ENCODE data around the gene ACTN2.
A peak's percentile ranks its signal among the peaks of the same experiment; 100 is the strongest.
"Not testable (repeated sequence)": the region's sequence is repeated elsewhere in the genome, so short reads cannot be mapped to it uniquely, and the experiment has no call there.

The ACTN2 gene

GRCh38 chr1:236685917-236686814 lies at the start of gene ACTN2:
ACTN2 (plus strand) TSS chr1:236686499; CDS start chr1:236686674, 175 bp downstream.
- DNase-seq: peak in 1 of 2 experiments; percentile 71

GRCh38 chr1:236638945-236639344 lies 47.4 kb upstream of the ACTN2 start:
- DNase-seq: no peak

- DNase-seq: no peak
Measured at GRCh38 chr1:236639686-236640085, 46.6 kb upstream of the ACTN2 start.

GRCh38 chr1:236642763-236643162 lies 43.5 kb upstream of the ACTN2 start:
- DNase-seq: no peak

- DNase-seq: no peak
Measured at GRCh38 chr1:236645016-236645680, 41.2 kb upstream of the ACTN2 start.

- DNase-seq: no peak
Measured at GRCh38 chr1:236654511-236654910, 31.8 kb upstream of the ACTN2 start.

GRCh38 chr1:236654957-236655356 lies 31.3 kb upstream of the ACTN2 start:
- no peak for DNase-seq

GRCh38 chr1:236657398-236657797 lies 28.9 kb upstream of the ACTN2 start:
- no peak for DNase-seq

- DNase-seq: no peak
Measured at GRCh38 chr1:236659792-236660587, 26.3 kb upstream of the ACTN2 start.

GRCh38 chr1:236663934-236664333 lies 22.4 kb upstream of the ACTN2 start:
- DNase-seq: no peak

GRCh38 chr1:236668909-236669308 lies 17.4 kb upstream of the ACTN2 start:
- DNase-seq: not testable (repeated sequence)

- no peak for DNase-seq
Measured at GRCh38 chr1:236670060-236670459, 16.2 kb upstream of the ACTN2 start.

- DNase-seq: no peak
Measured at GRCh38 chr1:236673289-236673919, 12.9 kb upstream of the ACTN2 start.

- DNase-seq: no peak
Measured at GRCh38 chr1:236677641-236678235, 8.6 kb upstream of the ACTN2 start.

GRCh38 chr1:236681219-236681618 lies 5.1 kb upstream of the ACTN2 start:
- no peak for DNase-seq

GRCh38 chr1:236685205-236685916 lies 938 bp upstream of the ACTN2 start:
- DNase-seq: no peak

- no peak for DNase-seq
Measured at GRCh38 chr1:236686815-236687160, 489 bp downstream of the ACTN2 start.

GRCh38 chr1:236687273-236687672 lies 974 bp downstream of the ACTN2 start:
- no peak for DNase-seq

- no peak for DNase-seq
Measured at GRCh38 chr1:236688705-236689104, 2.4 kb downstream of the ACTN2 start.

GRCh38 chr1:236689713-236690569 lies 3.6 kb downstream of the ACTN2 start:
- DNase-seq: peak in 1 of 2 experiments; percentile 32

- no peak for DNase-seq
Measured at GRCh38 chr1:236691348-236691747, 5.0 kb downstream of the ACTN2 start.

All from NCI-H526 (cell line).